ENCODE results near the gene MTMR12.
"Not testable (repeated sequence)": the region's sequence is repeated elsewhere in the genome, so short reads cannot be mapped to it uniquely, and the experiment has no call there.

MTMR12 gene

GRCh38 chr5:32325062-32325461 lies 12.3 kb upstream of the MTMR12 start:
- DNase-seq = no peak

DNA sequence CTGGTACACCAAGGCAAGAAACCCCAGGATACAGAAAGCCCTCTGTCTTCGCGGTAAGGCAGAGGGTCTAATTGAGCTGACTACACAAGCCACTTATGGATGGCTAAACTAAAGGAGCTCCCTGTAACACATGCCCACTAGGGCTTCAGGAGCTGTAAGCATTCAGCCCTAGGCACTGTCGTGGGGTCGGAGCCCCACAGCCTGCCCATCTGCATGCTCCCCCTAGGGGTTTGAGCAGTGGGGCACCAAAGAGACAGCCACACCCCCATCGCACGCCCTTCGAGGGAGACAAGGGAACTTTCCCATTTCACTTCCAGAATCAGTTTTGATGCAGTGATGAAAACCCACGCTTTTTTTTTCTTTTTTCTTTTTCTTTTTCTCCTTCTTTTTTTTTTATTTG lies 11.0 kb upstream of the MTMR12 start:
- no peak for DNase-seq

DNA sequence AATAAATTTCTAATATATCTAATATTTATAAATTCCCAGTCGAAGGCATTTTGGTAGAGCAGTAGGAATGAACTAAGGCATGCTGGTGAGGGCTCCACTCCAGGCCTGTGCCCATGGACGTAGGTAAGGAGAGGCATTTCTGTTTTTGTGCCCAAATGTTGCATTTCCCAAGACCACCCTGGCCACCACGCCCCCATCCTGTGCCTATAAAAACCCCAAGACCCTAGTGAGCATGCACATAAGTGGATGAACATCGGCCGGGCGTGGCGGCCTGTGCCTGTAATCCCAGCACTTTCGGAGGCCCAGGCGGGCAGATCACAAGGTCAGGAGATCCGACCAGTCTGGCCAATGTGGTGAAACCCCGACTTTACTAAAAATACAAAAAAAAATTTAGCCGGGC lies 10.1 kb upstream of the MTMR12 start:
- no peak for DNase-seq

- DNase-seq = not testable (repeated sequence)
These were observed 9.0 kb upstream of the MTMR12 start for GRCh38 chr5:32321787-32322186.

- no peak for DNase-seq
These were observed 7.8 kb upstream of the MTMR12 start for GRCh38 chr5:32320576-32320975.

- no peak for DNase-seq
These were observed 7.3 kb upstream of the MTMR12 start for GRCh38 chr5:32319926-32320543.

- DNase-seq = no peak
These were observed 6.7 kb upstream of the MTMR12 start for GRCh38 chr5:32319392-32319791.

DNA sequence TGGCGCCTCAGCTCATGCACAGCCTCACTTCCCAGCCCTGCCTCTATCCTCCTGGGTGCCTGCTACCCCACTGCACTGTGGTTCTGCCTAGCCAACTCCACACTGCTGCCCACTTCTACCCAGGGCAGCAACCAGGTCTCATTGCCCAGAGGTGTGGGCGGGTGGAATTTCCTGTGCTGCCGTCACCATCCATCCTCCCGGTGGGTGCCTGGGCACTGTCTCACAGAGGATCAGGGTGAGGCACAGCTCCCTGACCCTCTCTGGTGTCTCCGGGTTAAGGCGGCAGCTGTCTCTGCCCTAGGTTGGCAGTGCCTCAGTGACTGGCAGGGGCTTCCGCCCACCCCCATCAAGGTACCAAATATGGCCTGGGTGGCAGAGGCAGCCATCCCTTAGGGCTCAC lies 4.3 kb upstream of the MTMR12 start:
- no peak for DNase-seq

DNA sequence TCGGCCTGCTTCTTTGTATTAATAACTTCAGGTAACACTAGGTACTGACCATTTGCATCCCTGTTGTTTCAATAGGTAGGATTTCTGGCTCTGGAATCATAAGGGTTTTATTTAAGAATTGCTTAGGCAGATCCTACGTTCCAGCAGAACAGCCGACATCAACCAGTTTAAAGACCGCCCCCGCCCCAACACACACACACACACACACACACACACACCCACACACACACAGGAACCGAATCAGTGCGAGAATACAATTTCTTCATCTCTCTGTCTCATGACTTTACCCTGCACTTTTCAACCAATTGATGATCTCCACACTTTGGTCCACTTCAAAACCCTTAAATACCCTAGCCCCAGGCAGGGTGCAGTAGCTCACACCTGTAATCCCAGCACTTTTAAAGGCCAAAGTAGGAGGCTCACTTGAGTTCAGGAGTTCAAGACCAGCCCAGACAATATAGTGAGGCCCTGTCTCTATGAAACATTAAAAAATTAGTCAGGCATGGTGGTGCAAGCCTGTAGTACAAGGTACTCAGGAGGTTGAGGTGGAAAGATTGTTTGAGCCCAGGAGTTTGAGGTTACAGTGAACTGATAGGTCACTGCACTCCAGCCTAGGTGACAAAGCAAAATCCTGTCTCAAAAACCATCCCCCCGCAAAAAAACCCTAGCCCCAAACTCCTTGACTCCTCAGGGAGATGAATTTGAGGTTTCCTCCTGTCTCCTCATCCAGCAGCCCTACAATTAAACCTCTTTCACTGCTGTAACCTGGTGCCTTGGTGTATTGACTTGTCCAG lies 2.7 kb upstream of the MTMR12 start:
- DNase-seq = no peak

- DNase-seq = no peak
These were observed 1.9 kb upstream of the MTMR12 start for GRCh38 chr5:32314658-32315057.

DNA sequence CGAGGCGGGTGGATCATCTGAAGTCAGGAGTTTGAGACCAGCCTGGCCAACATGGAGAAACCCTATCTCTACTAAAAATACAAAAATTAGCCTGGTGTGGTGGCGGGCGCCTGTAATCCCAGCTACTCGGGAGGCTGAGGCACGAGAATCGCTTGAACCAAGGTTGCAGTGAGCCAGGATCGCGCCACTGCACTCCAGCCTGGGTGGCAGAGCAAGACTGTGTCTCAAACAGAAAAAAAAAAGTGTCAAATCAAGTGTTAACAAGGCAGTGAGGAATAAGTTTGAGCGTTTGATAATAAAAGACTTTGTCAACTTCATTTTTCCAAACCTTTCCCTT lies 1.4 kb upstream of the MTMR12 start:
- DNase-seq = not testable (repeated sequence)

GRCh38 chr5:32312197-32312594 lies 543 bp downstream of the MTMR12 start:
- DNase-seq = peak; percentile 33 to 42

- peak in 1 of 2 donors; percentile 8 for DNase-seq
These were observed 1.1 kb downstream of the MTMR12 start for GRCh38 chr5:32311404-32312196.

- no peak for DNase-seq
These were observed 3.0 kb downstream of the MTMR12 start for GRCh38 chr5:32309761-32310160.

- no peak for DNase-seq
These were observed 3.8 kb downstream of the MTMR12 start for GRCh38 chr5:32308946-32309345.

DNA sequence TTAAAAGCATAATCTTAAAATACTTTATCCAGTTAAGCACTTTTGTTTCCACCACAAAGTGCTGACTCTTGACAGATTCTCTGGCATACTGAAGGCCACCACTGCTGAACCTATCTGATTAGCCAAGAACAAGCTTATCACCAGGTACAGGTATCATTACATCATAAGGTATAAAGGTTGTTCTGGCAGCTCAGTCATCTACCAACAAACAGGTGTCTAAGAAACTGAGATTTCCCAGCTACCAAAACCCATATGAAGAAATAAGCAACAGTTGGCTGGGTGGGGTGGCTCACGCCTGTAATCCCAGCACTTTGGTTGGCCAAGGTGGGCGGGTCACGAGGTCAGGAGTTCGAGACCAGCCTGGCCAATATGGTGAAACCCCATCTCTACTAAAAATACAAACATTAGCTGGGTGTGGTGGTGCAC lies 5.0 kb downstream of the MTMR12 start:
- DNase-seq = no peak

GRCh38 chr5:32304622-32305021 lies 8.1 kb downstream of the MTMR12 start:
- no peak for DNase-seq

GRCh38 chr5:32303755-32304120 lies 9.0 kb downstream of the MTMR12 start:
- no peak for DNase-seq

DNA sequence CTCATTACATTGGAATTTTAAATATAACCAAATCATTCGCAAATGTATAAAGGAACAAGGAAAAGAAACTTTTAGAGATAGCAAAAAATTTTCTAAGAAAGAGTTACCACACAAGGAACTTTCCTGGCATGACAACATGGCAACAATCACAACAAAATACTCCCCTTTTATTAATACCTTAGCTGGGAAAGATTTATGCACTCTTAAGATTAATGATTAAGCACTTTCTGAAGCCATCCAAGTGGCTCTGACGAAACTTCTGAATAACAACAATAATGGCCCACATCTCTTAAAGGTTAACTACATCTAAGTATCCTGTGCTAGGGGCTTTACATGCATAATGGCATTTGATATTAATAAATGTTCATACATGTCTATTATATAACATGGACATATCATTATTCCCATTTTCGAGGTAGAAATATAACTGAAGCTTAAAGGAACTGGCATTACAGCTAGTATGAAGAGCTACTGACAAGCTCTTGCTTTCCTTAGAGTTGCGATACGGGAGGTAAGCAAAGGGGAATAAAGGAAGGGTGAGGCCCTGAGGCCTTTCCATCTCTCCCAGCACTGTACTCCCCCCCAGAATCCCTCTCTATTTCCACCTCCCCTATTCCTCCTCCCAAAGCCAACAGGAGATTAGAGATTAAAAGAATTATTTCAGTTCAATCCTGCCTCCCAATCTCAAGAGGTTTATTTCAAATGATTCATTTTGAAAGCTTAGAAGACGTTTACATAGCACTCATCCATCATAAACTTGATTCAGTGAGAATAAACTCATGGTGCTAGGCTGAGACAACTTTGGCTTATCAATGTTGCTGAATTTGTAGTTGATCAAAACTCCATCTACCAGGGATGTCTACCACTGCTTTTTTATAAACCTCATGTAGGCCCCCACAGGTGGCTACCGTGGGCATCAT lies 9.6 kb downstream of the MTMR12 start:
- no peak for DNase-seq

DNA sequence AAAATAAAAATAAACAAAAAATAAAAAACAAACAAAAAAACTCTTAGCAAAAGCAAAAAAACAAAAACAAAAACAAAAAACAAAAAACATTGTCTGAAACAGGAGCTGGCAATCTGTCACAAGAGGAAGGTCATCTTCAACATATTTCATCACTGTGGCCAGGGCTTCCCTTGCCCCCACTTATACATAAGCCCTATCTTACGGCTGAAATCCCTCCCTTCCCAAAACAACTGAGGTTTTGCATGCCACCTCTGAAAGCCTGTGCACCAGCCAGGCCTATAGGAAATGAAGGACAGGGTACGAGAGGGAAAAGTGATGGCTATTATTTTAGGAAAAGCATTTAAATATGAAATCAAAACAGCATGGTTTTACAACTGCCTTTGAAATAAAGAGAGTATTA lies 10.8 kb downstream of the MTMR12 start:
- no peak for DNase-seq

DNA sequence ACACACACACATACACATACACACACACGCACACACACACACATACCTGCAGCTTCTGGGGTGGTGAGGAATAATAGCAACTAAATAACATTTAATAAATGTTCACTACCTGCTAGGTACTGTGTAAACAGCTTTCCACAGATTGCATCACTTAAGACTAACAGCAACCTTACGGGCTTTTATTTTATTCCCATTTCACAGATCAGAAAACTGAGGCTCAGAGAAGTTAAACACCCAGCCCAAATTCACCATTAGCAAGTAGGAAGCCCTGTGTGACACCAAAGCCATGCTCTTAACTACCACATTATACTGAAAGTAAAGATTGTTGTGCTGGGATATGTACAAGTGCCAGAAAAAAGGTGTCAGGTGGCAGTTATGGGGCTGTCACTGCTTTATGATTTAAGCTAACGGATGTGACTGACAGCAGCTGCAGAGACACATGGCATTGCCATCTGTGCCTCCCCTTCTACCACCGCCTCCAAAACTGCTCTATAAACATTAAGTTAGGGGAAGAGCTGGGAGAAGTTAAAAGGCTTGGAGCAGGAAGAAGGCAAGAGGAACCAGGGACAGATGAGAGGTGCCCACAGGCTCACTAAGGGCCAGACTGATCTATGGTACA lies 13.6 kb downstream of the MTMR12 start:
- DNase-seq = no peak

DNA sequence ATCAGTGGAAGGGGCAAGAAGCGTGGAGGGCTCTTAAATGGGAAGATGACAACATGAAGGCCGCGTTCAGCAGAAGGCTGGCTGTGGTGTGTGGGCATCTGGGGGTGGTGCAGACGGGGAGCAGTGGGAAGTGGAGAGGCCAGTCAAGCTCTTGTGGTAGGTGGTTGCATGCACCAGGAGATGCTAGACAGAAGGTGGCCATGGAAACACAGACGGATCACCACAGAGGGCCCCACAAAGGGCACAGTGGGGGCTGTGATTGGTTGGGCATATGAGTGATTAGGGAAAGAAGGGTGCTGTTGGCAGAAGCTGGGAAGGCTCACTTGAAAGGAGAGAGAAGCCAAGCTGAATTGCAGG lies 14.7 kb downstream of the MTMR12 start:
- peak in 1 of 2 donors; percentile 9 for DNase-seq
